ENCODE measurements around the gene STYXL1.

- no peak for TF ChIP-seq POLR2A (IDR thresholded peaks at IDR 0.05)
- no peak for TF ChIP-seq CTCF (IDR thresholded peaks at IDR 0.05)
Observed at GRCh38 chr7:76056241-76056640, 8.4 kb upstream of the STYXL1 start.
